HEK293 (cell line): ENCODE results near the gene HOXB9.

Experiments
- BCL11B ChIP-seq: fragments of 450-650 bp; formaldehyde crosslinking; IDR thresholded peaks from 2 replicates; pipeline ENCODE4 v1.5.1; 2016; ENCODE audit warnings: low read depth, missing biosample characterization, missing genetic modification characterization
- HOXC10 ChIP-seq: sonication (generic); formaldehyde crosslinking; IDR thresholded peaks from 2 replicates; pipeline ENCODE4 v1.8.1; 2023; ENCODE audit warnings: mild to moderate bottlenecking, missing genetic modification reagents
- HOXD13 ChIP-seq: sonication (generic); formaldehyde crosslinking; IDR thresholded peaks from 2 replicates; pipeline ENCODE4 v1.8.0; 2022; ENCODE audit warnings: missing genetic modification reagents, borderline replicate concordance
- IKZF3 ChIP-seq: fragments of 450-650 bp; IDR thresholded peaks from 2 replicates; pipeline ENCODE4 v1.5.0; 2018; ENCODE audit warnings: missing biosample characterization, mild to moderate bottlenecking, missing genetic modification characterization, moderate library complexity
- KLF7 ChIP-seq: fragments of 450-650 bp; formaldehyde crosslinking; IDR thresholded peaks from 2 replicates; pipeline ENCODE4 v1.5.1; 2016; ENCODE audit warnings: missing biosample characterization, missing genetic modification characterization, borderline replicate concordance
- KLF9 ChIP-seq: fragments of 450-650 bp; formaldehyde crosslinking; IDR thresholded peaks from 2 replicates; pipeline ENCODE4 v1.5.1; 2016; ENCODE audit warnings: missing biosample characterization, missing genetic modification characterization, low read depth
- SCRT1 ChIP-seq: fragments of 450-650 bp; formaldehyde crosslinking; IDR thresholded peaks from 2 replicates; pipeline ENCODE4 v1.5.1; 2016; ENCODE audit warnings: missing biosample characterization, missing genetic modification characterization, borderline replicate concordance
- TCF7L2 ChIP-seq: IDR thresholded peaks from 2 replicates; pipeline ENCODE4 v1.6.1; 2011; ENCODE audit warnings: low read depth, mild to moderate bottlenecking, inconsistent platforms, low read length, moderate library complexity, borderline replicate concordance
- YY1 ChIP-seq: fragments of 450-650 bp; formaldehyde crosslinking; IDR thresholded peaks from 2 replicates; pipeline ENCODE4 v1.5.1; 2018; ENCODE audit warnings: missing biosample characterization, missing genetic modification characterization
- ZBTB20 ChIP-seq: fragments of 450-650 bp; formaldehyde crosslinking; IDR thresholded peaks from 2 replicates; pipeline ENCODE4 v1.5.1; 2016; ENCODE audit warnings: missing biosample characterization, missing genetic modification characterization
- ZFP69B ChIP-seq: fragments of 450-650 bp; formaldehyde crosslinking; IDR thresholded peaks from 2 replicates; pipeline ENCODE4 v1.5.1; 2016; ENCODE audit warnings: missing biosample characterization, missing genetic modification characterization
- ZNF138 ChIP-seq: fragments of 450-650 bp; formaldehyde crosslinking; IDR thresholded peaks from 2 replicates; pipeline ENCODE4 v1.5.1; 2016; ENCODE audit warnings: missing biosample characterization, missing genetic modification characterization, borderline replicate concordance
- ZNF146 ChIP-seq: fragments of 450-650 bp; formaldehyde crosslinking; IDR thresholded peaks from 2 replicates; pipeline ENCODE4 v1.5.1; 2016; ENCODE audit warnings: missing biosample characterization, missing genetic modification characterization
- ZNF169 ChIP-seq: fragments of 450-650 bp; formaldehyde crosslinking; IDR thresholded peaks from 2 replicates; pipeline ENCODE4 v1.5.1; 2016; ENCODE audit warnings: missing biosample characterization, missing genetic modification characterization
- ZNF239 ChIP-seq: fragments of 450-650 bp; formaldehyde crosslinking; IDR thresholded peaks from 2 replicates; pipeline ENCODE4 v1.5.1; 2016; ENCODE audit warnings: missing biosample characterization, missing genetic modification characterization
- ZNF248 ChIP-seq: fragments of 450-650 bp; formaldehyde crosslinking; IDR thresholded peaks from 2 replicates; pipeline ENCODE4 v1.5.1; 2017; ENCODE audit warnings: missing biosample characterization, missing genetic modification characterization
- ZNF292 ChIP-seq: fragments of 450-650 bp; formaldehyde crosslinking; IDR thresholded peaks from 2 replicates; pipeline ENCODE4 v1.5.1; 2016; ENCODE audit warnings: low read depth, missing biosample characterization, missing genetic modification characterization, borderline replicate concordance
- ZNF521 ChIP-seq: fragments of 450-650 bp; formaldehyde crosslinking; IDR thresholded peaks from 2 replicates; pipeline ENCODE4 v1.5.1; 2017; ENCODE audit warnings: missing biosample characterization, mild to moderate bottlenecking, missing genetic modification characterization
- ZNF549 ChIP-seq: fragments of 450-650 bp; IDR thresholded peaks from 2 replicates; pipeline ENCODE4 v1.5.1; 2018; ENCODE audit warnings: missing biosample characterization, missing genetic modification characterization, mild to moderate bottlenecking, inconsistent platforms, moderate library complexity
- ZNF561 ChIP-seq: fragments of 450-650 bp; IDR thresholded peaks from 2 replicates; pipeline ENCODE4 v1.5.1; 2018; ENCODE audit warnings: missing biosample characterization, missing genetic modification characterization, borderline replicate concordance
- ZNF624 ChIP-seq: fragments of 450-650 bp; formaldehyde crosslinking; IDR thresholded peaks from 2 replicates; pipeline ENCODE4 v1.5.1; 2017; ENCODE audit warnings: missing biosample characterization, missing genetic modification characterization
- ZNF660 ChIP-seq: fragments of 450-650 bp; IDR thresholded peaks from 2 replicates; pipeline ENCODE4 v1.5.1; 2018; ENCODE audit warnings: missing biosample characterization, mild to moderate bottlenecking, missing genetic modification characterization
- ZNF664 ChIP-seq: fragments of 450-650 bp; formaldehyde crosslinking; IDR thresholded peaks from 2 replicates; pipeline ENCODE4 v1.5.1; 2016; ENCODE audit warnings: missing biosample characterization, missing genetic modification characterization
- ZNF792 ChIP-seq: fragments of 450-650 bp; formaldehyde crosslinking; IDR thresholded peaks from 2 replicates; pipeline ENCODE4 v1.5.1; 2016; ENCODE audit warnings: missing biosample characterization, missing genetic modification characterization
- TF ChIP-seq, protein P1 (sequence below): fragments of 450-650 bp; formaldehyde crosslinking; conservative IDR thresholded peaks from 2 replicates; pipeline ENCODE4 v1.5.1; 2016; ENCODE audit warnings: low read depth, missing biosample characterization, missing genetic modification characterization
- TF ChIP-seq, protein P2 (sequence below): fragments of 450-650 bp; formaldehyde crosslinking; IDR thresholded peaks from 2 replicates; pipeline ENCODE4 v1.5.0; 2017; ENCODE audit warnings: missing biosample characterization, missing genetic modification characterization, borderline replicate concordance
- TF ChIP-seq, protein P3 (sequence below): fragments of 450-650 bp; formaldehyde crosslinking; IDR thresholded peaks from 2 replicates; pipeline ENCODE4 v1.5.1; 2016; ENCODE audit warnings: missing biosample characterization, missing genetic modification characterization, low read depth
- TF ChIP-seq, protein P4 (sequence below): fragments of 450-650 bp; formaldehyde crosslinking; IDR thresholded peaks from 2 replicates; pipeline ENCODE4 v1.5.1; 2016; ENCODE audit warnings: missing biosample characterization, missing genetic modification characterization

Gene HOXB9

GRCh38 chr17:48610282-48611211 is 15.6 kb downstream of the HOXB9 start, which contains the start of gene HOXB7 (continued):
- TF ChIP-seq ZNF169 (tag by site-specific recombination) (no peak), ZNF624 (tag by site-specific recombination) (no peak), ZNF549 (tag by site-specific recombination) (no peak), ZFP69B (tag by site-specific recombination) (no peak), KLF9 (tag by site-specific recombination) (peak; percentile 61), YY1 (0 out of 2 replicates have a peak, but pooled peaks have one; percentile 21), ZNF664 (tag by site-specific recombination) (no peak), ZNF292 (tag by site-specific recombination) (no peak), IKZF3 (tag by site-specific recombination) (peak; percentile 79), BCL11B (tag by site-specific recombination) (no peak), ZNF146 (tag by site-specific recombination) (no peak), ZNF792 (tag by site-specific recombination) (no peak), ZNF138 (tag by site-specific recombination) (no peak), ZNF561 (tag by site-specific recombination) (no peak), TCF7L2 (0 out of 2 replicates have a peak, but pooled peaks have one; percentile 14), ZBTB20 (peak; percentile 68), KLF7 (no peak), ZNF239 (no peak), SCRT1 (tag by site-specific recombination) (no peak), ZNF521 (no peak), ZNF660 (0 out of 2 replicates have a peak, but pooled peaks have one; percentile 34), HOXC10 (CRISPR knock-in tag) (no peak), HOXD13 (CRISPR knock-in tag) (no peak), ZNF248 (no peak)
- TF ChIP-seq, protein P1, sequence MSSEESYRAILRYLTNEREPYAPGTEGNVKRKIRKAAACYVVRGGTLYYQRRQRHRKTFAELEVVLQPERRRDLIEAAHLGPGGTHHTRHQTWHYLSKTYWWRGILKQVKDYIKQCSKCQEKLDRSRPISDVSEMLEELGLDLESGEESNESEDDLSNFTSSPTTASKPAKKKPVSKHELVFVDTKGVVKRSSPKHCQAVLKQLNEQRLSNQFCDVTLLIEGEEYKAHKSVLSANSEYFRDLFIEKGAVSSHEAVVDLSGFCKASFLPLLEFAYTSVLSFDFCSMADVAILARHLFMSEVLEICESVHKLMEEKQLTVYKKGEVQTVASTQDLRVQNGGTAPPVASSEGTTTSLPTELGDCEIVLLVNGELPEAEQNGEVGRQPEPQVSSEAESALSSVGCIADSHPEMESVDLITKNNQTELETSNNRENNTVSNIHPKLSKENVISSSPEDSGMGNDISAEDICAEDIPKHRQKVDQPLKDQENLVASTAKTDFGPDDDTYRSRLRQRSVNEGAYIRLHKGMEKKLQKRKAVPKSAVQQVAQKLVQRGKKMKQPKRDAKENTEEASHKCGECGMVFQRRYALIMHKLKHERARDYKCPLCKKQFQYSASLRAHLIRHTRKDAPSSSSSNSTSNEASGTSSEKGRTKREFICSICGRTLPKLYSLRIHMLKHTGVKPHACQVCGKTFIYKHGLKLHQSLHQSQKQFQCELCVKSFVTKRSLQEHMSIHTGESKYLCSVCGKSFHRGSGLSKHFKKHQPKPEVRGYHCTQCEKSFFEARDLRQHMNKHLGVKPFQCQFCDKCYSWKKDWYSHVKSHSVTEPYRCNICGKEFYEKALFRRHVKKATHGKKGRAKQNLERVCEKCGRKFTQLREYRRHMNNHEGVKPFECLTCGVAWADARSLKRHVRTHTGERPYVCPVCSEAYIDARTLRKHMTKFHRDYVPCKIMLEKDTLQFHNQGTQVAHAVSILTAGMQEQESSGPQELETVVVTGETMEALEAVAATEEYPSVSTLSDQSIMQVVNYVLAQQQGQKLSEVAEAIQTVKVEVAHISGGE (tag by site-specific recombination), result peak; percentile 70
- TF ChIP-seq, protein P2, sequence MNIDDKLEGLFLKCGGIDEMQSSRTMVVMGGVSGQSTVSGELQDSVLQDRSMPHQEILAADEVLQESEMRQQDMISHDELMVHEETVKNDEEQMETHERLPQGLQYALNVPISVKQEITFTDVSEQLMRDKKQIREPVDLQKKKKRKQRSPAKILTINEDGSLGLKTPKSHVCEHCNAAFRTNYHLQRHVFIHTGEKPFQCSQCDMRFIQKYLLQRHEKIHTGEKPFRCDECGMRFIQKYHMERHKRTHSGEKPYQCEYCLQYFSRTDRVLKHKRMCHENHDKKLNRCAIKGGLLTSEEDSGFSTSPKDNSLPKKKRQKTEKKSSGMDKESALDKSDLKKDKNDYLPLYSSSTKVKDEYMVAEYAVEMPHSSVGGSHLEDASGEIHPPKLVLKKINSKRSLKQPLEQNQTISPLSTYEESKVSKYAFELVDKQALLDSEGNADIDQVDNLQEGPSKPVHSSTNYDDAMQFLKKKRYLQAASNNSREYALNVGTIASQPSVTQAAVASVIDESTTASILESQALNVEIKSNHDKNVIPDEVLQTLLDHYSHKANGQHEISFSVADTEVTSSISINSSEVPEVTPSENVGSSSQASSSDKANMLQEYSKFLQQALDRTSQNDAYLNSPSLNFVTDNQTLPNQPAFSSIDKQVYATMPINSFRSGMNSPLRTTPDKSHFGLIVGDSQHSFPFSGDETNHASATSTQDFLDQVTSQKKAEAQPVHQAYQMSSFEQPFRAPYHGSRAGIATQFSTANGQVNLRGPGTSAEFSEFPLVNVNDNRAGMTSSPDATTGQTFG, result no peak
- TF ChIP-seq, protein P3, sequence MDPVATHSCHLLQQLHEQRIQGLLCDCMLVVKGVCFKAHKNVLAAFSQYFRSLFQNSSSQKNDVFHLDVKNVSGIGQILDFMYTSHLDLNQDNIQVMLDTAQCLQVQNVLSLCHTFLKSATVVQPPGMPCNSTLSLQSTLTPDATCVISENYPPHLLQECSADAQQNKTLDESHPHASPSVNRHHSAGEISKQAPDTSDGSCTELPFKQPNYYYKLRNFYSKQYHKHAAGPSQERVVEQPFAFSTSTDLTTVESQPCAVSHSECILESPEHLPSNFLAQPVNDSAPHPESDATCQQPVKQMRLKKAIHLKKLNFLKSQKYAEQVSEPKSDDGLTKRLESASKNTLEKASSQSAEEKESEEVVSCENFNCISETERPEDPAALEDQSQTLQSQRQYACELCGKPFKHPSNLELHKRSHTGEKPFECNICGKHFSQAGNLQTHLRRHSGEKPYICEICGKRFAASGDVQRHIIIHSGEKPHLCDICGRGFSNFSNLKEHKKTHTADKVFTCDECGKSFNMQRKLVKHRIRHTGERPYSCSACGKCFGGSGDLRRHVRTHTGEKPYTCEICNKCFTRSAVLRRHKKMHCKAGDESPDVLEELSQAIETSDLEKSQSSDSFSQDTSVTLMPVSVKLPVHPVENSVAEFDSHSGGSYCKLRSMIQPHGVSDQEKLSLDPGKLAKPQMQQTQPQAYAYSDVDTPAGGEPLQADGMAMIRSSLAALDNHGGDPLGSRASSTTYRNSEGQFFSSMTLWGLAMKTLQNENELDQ, result no peak
- TF ChIP-seq, protein P4, sequence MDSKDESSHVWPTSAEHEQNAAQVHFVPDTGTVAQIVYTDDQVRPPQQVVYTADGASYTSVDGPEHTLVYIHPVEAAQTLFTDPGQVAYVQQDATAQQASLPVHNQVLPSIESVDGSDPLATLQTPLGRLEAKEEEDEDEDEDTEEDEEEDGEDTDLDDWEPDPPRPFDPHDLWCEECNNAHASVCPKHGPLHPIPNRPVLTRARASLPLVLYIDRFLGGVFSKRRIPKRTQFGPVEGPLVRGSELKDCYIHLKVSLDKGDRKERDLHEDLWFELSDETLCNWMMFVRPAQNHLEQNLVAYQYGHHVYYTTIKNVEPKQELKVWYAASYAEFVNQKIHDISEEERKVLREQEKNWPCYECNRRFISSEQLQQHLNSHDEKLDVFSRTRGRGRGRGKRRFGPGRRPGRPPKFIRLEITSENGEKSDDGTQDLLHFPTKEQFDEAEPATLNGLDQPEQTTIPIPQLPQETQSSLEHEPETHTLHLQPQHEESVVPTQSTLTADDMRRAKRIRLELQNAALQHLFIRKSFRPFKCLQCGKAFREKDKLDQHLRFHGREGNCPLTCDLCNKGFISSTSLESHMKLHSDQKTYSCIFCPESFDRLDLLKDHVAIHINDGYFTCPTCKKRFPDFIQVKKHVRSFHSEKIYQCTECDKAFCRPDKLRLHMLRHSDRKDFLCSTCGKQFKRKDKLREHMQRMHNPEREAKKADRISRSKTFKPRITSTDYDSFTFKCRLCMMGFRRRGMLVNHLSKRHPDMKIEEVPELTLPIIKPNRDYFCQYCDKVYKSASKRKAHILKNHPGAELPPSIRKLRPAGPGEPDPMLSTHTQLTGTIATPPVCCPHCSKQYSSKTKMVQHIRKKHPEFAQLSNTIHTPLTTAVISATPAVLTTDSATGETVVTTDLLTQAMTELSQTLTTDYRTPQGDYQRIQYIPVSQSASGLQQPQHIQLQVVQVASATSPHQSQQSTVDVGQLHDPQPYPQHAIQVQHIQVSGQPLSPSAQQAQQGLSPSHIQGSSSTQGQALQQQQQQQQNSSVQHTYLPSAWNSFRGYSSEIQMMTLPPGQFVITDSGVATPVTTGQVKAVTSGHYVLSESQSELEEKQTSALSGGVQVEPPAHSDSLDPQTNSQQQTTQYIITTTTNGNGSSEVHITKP (tag by site-specific recombination), result peak; percentile 85
